ENCODE results near the gene BRICD5. TPM values are rescaled to one million over a fixed set of nuclear protein-coding genes. Genes with fewer than 3 reads are reported as not detected.

BRICD5 gene
- total RNA-seq, 1 experiment from 2014 or later: 4.8 TPM

DNA sequence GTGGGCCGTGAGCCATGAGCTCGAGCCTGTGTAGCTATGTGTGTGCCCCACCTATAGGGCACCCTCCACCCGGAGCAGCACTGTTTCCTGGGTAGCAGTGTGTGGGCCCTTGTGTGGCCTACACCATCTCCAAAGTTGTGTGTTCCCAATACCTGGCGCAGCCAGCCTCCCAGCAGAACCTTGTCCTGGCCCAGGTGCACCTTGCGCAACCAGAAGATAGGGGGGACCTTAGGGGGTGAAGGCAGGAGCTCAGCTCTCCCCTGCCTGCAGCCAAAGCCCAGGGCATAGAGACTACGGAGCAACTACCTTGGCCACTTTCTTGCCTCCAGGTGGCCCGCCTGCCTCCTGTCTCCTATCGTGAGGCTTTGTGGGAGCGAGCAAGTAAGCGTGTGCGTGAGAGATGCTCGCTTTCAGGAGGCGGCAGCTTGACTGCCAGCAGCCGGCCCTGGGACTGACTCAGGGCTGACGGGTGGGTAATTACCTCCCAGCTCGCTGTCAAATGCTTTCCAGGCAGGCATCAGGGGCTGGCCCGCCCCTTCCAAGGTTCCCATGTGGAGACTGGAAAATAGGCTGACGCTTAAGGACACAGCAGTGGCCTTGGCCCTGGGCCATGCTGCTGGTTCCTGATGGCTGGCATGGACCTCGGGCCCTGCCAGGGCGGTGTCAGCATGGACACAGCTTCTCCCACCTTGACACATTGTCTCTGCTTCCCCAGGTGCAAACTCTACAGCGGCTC is 36.1 kb downstream of the BRICD5 start:
- Histone ChIP-seq H3K4me3 (ENCODE audit: low read length) (no peak overlapping the region), H3K9me3 (ENCODE audit: low read length) (no peaks in the 10 kb centered on the region), H3K9ac (ENCODE audit: low read length) (no peak overlapping the region), H3F3A (ENCODE audit: low read length, unreplicated experiment) (no peaks in the 10 kb centered on the region), H3K4me2 (ENCODE audit: low read length) (no peak overlapping the region), H4K20me1 (ENCODE audit: low read length) (no peaks in the 10 kb centered on the region), H3K79me2 (ENCODE audit: low read length) (no peaks in the 10 kb centered on the region), H3K4me1 (ENCODE audit: insufficient read depth, low read length) (no peaks in the 10 kb centered on the region), H2AFZ (ENCODE audit: low read length) (no peak overlapping the region), H3K27ac (ENCODE audit: low read length) (no peak overlapping the region), H3K27me3 (ENCODE audit: low read length) (no peaks in the 10 kb centered on the region), H3K9me2 (replicated peaks; ENCODE audit: low read length) (no peaks in the 10 kb centered on the region), H3K36me3 (ENCODE audit: low read depth, low read length) (no peaks in the 10 kb centered on the region)
- TF ChIP-seq EZH2 (IDR thresholded peaks at IDR 0.05; ENCODE audit: low read length, unreplicated experiment) (no peak), CTCF (conservative IDR thresholded peaks at IDR 0.05; ENCODE audit: low read depth, low read length) (no peak), EZH2phosphoT487 (IDR thresholded peaks at IDR 0.05; ENCODE audit: borderline replicate concordance, low read length) (no peak)
- ChIA-PET POLR2A (ENCODE audit: unreplicated experiment) (no interaction called here), CTCF (no interaction called here)
- intact Hi-C loops (cut with micrococcal nuclease): no loop called here
- ATAC-seq (no peak), DNase-seq (no peak)
- no TSS peak for BruUV-seq (replicated peaks)

DNA sequence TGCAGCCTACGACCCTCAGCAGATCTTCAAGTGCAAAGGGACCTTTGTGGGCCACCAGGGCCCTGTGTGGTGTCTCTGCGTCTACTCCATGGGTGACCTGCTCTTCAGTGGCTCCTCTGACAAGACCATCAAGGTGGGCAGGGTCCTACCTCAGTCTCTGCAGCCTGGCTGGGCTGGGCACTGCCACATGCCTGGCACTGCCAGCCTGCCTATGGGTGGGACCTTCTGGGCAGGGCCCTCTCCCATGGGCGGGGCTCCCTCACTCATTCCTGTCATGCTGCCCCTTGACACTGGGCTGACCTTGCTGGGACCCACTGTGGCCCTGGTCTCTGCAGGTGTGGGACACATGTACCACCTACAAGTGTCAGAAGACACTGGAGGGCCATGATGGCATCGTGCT is 36.7 kb downstream of the BRICD5 start:
- no peaks in the 10 kb centered on the region for H3K4me1 ChIP-seq (ENCODE audit: insufficient read depth, low read length)
- no peaks in the 10 kb centered on the region for H3K9me3 ChIP-seq (ENCODE audit: low read length)
- POLR2A ChIA-PET (ENCODE audit: unreplicated experiment): no interaction called here
- intact Hi-C loops (cut with micrococcal nuclease): no loop called here
- H3F3A ChIP-seq (ENCODE audit: low read length, unreplicated experiment): no peaks in the 10 kb centered on the region
- DNase-seq (no peak), ATAC-seq (no peak)
- no TSS peak for BruUV-seq (replicated peaks)
- H4K20me1 ChIP-seq (ENCODE audit: low read length): no peaks in the 10 kb centered on the region
- no peaks in the 10 kb centered on the region for H3K27me3 ChIP-seq (ENCODE audit: low read length)
- H3K36me3 ChIP-seq (ENCODE audit: low read depth, low read length): no peaks in the 10 kb centered on the region
- TF ChIP-seq EZH2phosphoT487 (IDR thresholded peaks at IDR 0.05; ENCODE audit: borderline replicate concordance, low read length) (no peak), EZH2 (IDR thresholded peaks at IDR 0.05; ENCODE audit: low read length, unreplicated experiment) (no peak), CTCF (conservative IDR thresholded peaks at IDR 0.05; ENCODE audit: low read depth, low read length) (no peak)
- CTCF ChIA-PET: no interaction called here
- H3K9me2 ChIP-seq (replicated peaks; ENCODE audit: low read length): no peaks in the 10 kb centered on the region
- no peak overlapping the region for H3K9ac ChIP-seq (ENCODE audit: low read length)
- H3K4me3 ChIP-seq (ENCODE audit: low read length): no peak overlapping the region
- no peaks in the 10 kb centered on the region for H3K79me2 ChIP-seq (ENCODE audit: low read length)
- H2AFZ ChIP-seq (ENCODE audit: low read length): no peak overlapping the region
- H3K4me2 ChIP-seq (ENCODE audit: low read length): no peak overlapping the region
- H3K27ac ChIP-seq (ENCODE audit: low read length): no peak overlapping the region

DNA sequence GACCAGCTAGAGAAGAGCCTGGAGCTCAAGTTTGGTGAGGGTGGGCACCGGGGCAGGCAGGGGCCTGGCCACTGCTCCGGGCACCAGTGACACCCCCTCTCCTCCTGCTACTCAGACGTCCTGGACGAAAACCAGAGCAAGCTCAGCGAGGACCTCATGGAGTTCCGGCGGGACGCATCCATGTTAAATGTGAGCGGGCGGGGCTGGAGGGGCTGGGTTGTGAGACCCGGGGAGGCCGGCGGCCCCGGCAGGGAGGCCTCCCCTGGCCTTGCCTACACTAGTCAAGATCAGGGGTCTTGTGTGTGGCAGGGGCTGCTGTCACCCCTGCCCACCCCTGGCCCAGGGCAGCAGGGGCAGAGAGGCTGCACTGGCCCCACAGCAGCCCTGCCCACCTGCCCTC is 37.3 kb downstream of the BRICD5 start:
- CTCF ChIA-PET: no interaction called here
- Histone ChIP-seq H3K79me2 (ENCODE audit: low read length) (no peaks in the 10 kb centered on the region), H3K4me1 (ENCODE audit: insufficient read depth, low read length) (no peaks in the 10 kb centered on the region), H3K27ac (ENCODE audit: low read length) (no peak overlapping the region), H3K27me3 (ENCODE audit: low read length) (no peaks in the 10 kb centered on the region), H4K20me1 (ENCODE audit: low read length) (no peaks in the 10 kb centered on the region), H3K9me3 (ENCODE audit: low read length) (no peaks in the 10 kb centered on the region), H3K9ac (ENCODE audit: low read length) (no peak overlapping the region), H3K4me3 (ENCODE audit: low read length) (no peak overlapping the region), H3F3A (ENCODE audit: low read length, unreplicated experiment) (no peaks in the 10 kb centered on the region), H2AFZ (ENCODE audit: low read length) (no peak overlapping the region), H3K4me2 (ENCODE audit: low read length) (no peak overlapping the region), H3K36me3 (ENCODE audit: low read depth, low read length) (no peaks in the 10 kb centered on the region), H3K9me2 (replicated peaks; ENCODE audit: low read length) (no peaks in the 10 kb centered on the region)
- POLR2A ChIA-PET (ENCODE audit: unreplicated experiment): no interaction called here
- DNase-seq (no peak), ATAC-seq (no peak)
- no peak for TF ChIP-seq CTCF (conservative IDR thresholded peaks at IDR 0.05; ENCODE audit: low read depth, low read length)
- no peak for TF ChIP-seq EZH2phosphoT487 (IDR thresholded peaks at IDR 0.05; ENCODE audit: borderline replicate concordance, low read length)
- no peak for TF ChIP-seq EZH2 (IDR thresholded peaks at IDR 0.05; ENCODE audit: low read length, unreplicated experiment)
- intact Hi-C loops (cut with micrococcal nuclease): no loop called here
- no TSS peak for BruUV-seq (replicated peaks)
